IMR-90 (cell line): ENCODE measurements around the gene BCAR1. TPM values are rescaled to one million over a fixed set of nuclear protein-coding genes. Genes with fewer than 3 reads are reported as not detected.

Experiments
- ATAC-seq: fragments of 200-7000 bp; cut with Tn5 transposase; 2 replicates; pipeline ENCODE4 v1.9.1; 2020; ENCODE audit warnings: low read depth, mild to moderate bottlenecking, moderate library complexity
- BruUV-seq: library from RNA; stranded (reverse); fragments of 400-500 nt; replicated peaks from 2 replicates; lab custom pipeline; 2021; lab: Mats Ljungman, UMichigan
- CTCF ChIA-PET: fragments of 300-600 bp; formaldehyde crosslinking; extraction: SDS; loops from one replicate; lab custom pipeline; 2021; ENCODE audit warnings: antibody characterized with exemption; lab: Yijun Ruan, JAX
- POLR2A ChIA-PET: fragments of 300-600 bp; sonication (Branson Sonifier 250); formaldehyde crosslinking; loops from one replicate; lab custom pipeline; 2022; ENCODE audit warnings: antibody characterized with exemption; ENCODE audit not compliant: unreplicated experiment; lab: Charles Lee
- DNase-seq: peaks from one replicate; pipeline ENCODE4 v3.0.0; 2013
- H2AFZ ChIP-seq: replicated peaks from 2 replicates; pipeline ENCODE3; 2013; ENCODE audit warnings: low read length, mild to moderate bottlenecking; ENCODE audit not compliant: poor library complexity
- H2AK5ac ChIP-seq: 2 replicates; pipeline ENCODE4 v1.6.1; 2013; ENCODE audit warnings: low read depth, low read length, inconsistent platforms
- H2AK9ac ChIP-seq: replicated peaks from 2 replicates; pipeline ENCODE3; 2013; ENCODE audit warnings: mild to moderate bottlenecking, low read depth, low read length, moderate library complexity; ENCODE audit not compliant: poor library complexity
- H2BK120ac ChIP-seq: 2 replicates; pipeline ENCODE4 v1.6.1; 2013; ENCODE audit warnings: low read depth, low read length, inconsistent platforms
- H2BK15ac ChIP-seq: 3 replicates; pipeline ENCODE4 v1.6.1; 2013; ENCODE audit warnings: low read depth, low read length, inconsistent platforms
- H2BK20ac ChIP-seq: 2 replicates; pipeline ENCODE4 v1.6.1; 2013; ENCODE audit warnings: low read depth, mild to moderate bottlenecking, inconsistent platforms, low read length, moderate library complexity
- H2BK5ac ChIP-seq: 2 replicates; pipeline ENCODE4 v1.6.1; 2013; ENCODE audit warnings: mild to moderate bottlenecking, low read depth, low read length, inconsistent platforms; ENCODE audit not compliant: poor library complexity, severe bottlenecking
- H3K14ac ChIP-seq: replicated peaks from 2 replicates; pipeline ENCODE4 v1.6.1; 2013; ENCODE audit warnings: low read depth, low read length, inconsistent platforms
- H3K18ac ChIP-seq: 2 replicates; pipeline ENCODE4 v1.6.1; 2013; ENCODE audit warnings: low read depth, low read length, control low read depth
- H3K23ac ChIP-seq: 2 replicates; pipeline ENCODE4 v1.6.1; 2013; ENCODE audit warnings: low read depth, low read length, inconsistent platforms
- H3K27ac ChIP-seq: 2 replicates; pipeline ENCODE4 v1.5.1; 2013; ENCODE audit warnings: mild to moderate bottlenecking, control low read depth, low read length; ENCODE audit not compliant: insufficient read depth
- H3K27me3 ChIP-seq: 2 replicates; pipeline ENCODE4 v1.6.1; 2013; ENCODE audit warnings: low read length; ENCODE audit not compliant: control insufficient read depth, insufficient read depth
- H3K36me3 ChIP-seq: 2 replicates; pipeline ENCODE4 v1.6.1; 2013; ENCODE audit warnings: low read length, mixed read lengths; ENCODE audit not compliant: control insufficient read depth, insufficient read depth
- H3K4ac ChIP-seq: 2 replicates; pipeline ENCODE4 v1.6.1; 2013; ENCODE audit warnings: low read depth, low read length, inconsistent platforms
- H3K4me1 ChIP-seq: 2 replicates; pipeline ENCODE4 v1.6.1; 2013; ENCODE audit warnings: low read length, mixed read lengths; ENCODE audit not compliant: control insufficient read depth, insufficient read depth
- H3K4me2 ChIP-seq: 2 replicates; pipeline ENCODE4 v1.6.1; 2013; ENCODE audit warnings: low read depth, mild to moderate bottlenecking, control low read depth, low read length, moderate library complexity
- H3K4me3 ChIP-seq: 2 replicates; pipeline ENCODE4 v1.5.1; 2013; ENCODE audit warnings: low read depth, mild to moderate bottlenecking, control low read depth, low read length, moderate library complexity; ENCODE audit not compliant: insufficient read depth
- H3K56ac ChIP-seq: 2 replicates; pipeline ENCODE4 v1.6.1; 2013; ENCODE audit warnings: low read length, inconsistent platforms; ENCODE audit not compliant: insufficient read depth; ENCODE audit errors: extremely low read depth
- H3K79me1 ChIP-seq, 2 experiments: 2 replicates each; pipeline ENCODE4 v1.6.1; 2013; ENCODE audit warnings: low read length in 2 of 2, inconsistent platforms in 1 of 2, low read depth in 1 of 2
- H3K9ac ChIP-seq: 2 replicates; pipeline ENCODE4 v1.6.1; 2013; ENCODE audit warnings: low read depth, low read length, control low read depth
- H3K9me1 ChIP-seq: 2 replicates; pipeline ENCODE4 v1.6.1; 2013; ENCODE audit warnings: low read length, inconsistent platforms; ENCODE audit not compliant: insufficient read depth
- H3K9me3 ChIP-seq: 2 replicates; pipeline ENCODE4 v1.6.1; 2013; ENCODE audit warnings: low read length; ENCODE audit not compliant: control insufficient read depth, insufficient read depth
- H4K20me1 ChIP-seq: 2 replicates; pipeline ENCODE4 v1.6.1; 2013; ENCODE audit warnings: low read length, inconsistent platforms; ENCODE audit not compliant: insufficient read depth
- H4K5ac ChIP-seq: 2 replicates; pipeline ENCODE4 v1.6.1; 2013; ENCODE audit warnings: mild to moderate bottlenecking, low read depth, low read length, control low read depth
- H4K8ac ChIP-seq, 2 experiments: 2 replicates each; pipeline ENCODE4 v1.6.1; 2013; ENCODE audit warnings: low read depth in 2 of 2, low read length in 2 of 2, control low read depth in 1 of 2, inconsistent platforms in 1 of 2
- H4K91ac ChIP-seq: 2 replicates; pipeline ENCODE4 v1.6.1; 2013; ENCODE audit warnings: low read depth, low read length, inconsistent platforms; ENCODE audit not compliant: insufficient read depth
- CEBPB ChIP-seq: IDR thresholded peaks from 2 replicates; pipeline ENCODE4 v1.6.1; 2012; ENCODE audit warnings: low read depth, low read length, improper control_type of control experiment
- CHD1 ChIP-seq: IDR thresholded peaks from 2 replicates; pipeline ENCODE4 v1.6.1; 2012; ENCODE audit warnings: low read depth, low read length, improper control_type of control experiment
- MAFK ChIP-seq: IDR thresholded peaks from 2 replicates; pipeline ENCODE4 v1.6.1; 2012; ENCODE audit warnings: low read depth, low read length, improper control_type of control experiment
- MAZ ChIP-seq: IDR thresholded peaks from 2 replicates; pipeline ENCODE4 v1.6.1; 2012; ENCODE audit warnings: low read depth, mild to moderate bottlenecking, low read length, improper control_type of control experiment, moderate library complexity, borderline replicate concordance
- NFE2L2 ChIP-seq: fragments of 150-350 bp; IDR thresholded peaks from 2 replicates; pipeline ENCODE4 v1.6.1; 2016; ENCODE audit warnings: low read depth, mild to moderate bottlenecking, low read length
- RAD21 ChIP-seq: IDR thresholded peaks from 2 replicates; pipeline ENCODE4 v1.6.1; 2012; ENCODE audit warnings: low read length, improper control_type of control experiment
- RCOR1 ChIP-seq: IDR thresholded peaks from 2 replicates; pipeline ENCODE4 v1.6.1; 2012; ENCODE audit warnings: mild to moderate bottlenecking, low read length, improper control_type of control experiment; ENCODE audit not compliant: insufficient replicate concordance
- RFX5 ChIP-seq: IDR thresholded peaks from 2 replicates; pipeline ENCODE4 v1.8.0; 2012; ENCODE audit warnings: low read depth, mild to moderate bottlenecking, low read length, moderate library complexity
- SMC3 ChIP-seq: fragments of 150-350 bp; IDR thresholded peaks from 2 replicates; pipeline ENCODE4 v1.6.1; 2016; ENCODE audit warnings: low read depth, mild to moderate bottlenecking, antibody characterized with exemption, low read length, moderate library complexity
- WGBS, 2 experiments: methylation state at CpG; one replicate each; pipeline versions ENCODE4 v1.1.5 to v1.1.7; 2013; ENCODE audit warnings: missing lambda C conversion rate in 2 of 2; ENCODE audit not compliant: insufficient read length in 1 of 2; ENCODE audit errors: extremely low coverage in 2 of 2; 5-methylcytosine and 5-hydroxymethylcytosine counted together
- dilution Hi-C: fragments of 300-500 bp; cut with HindIII; formaldehyde crosslinking; loops from one replicate; pipeline ENCODE4 v1.14.3; 2018; ENCODE audit warnings: low sequenced_read_pairs; ENCODE audit not compliant: unreplicated experiment
- in situ Hi-C: fragments of 300-500 bp; cut with MboI; formaldehyde crosslinking; loops from 3 replicates; pipeline ENCODE4 v1.14.3; 2019; ENCODE audit warnings: low sequenced_read_pairs, inconsistent platforms, mixed read lengths
- intact Hi-C: fragments of 100-400 bp; cut with micrococcal nuclease; formaldehyde crosslinking; loops from 2 replicates; pipeline ENCODE4 v1.10.0; 2022
- polyA plus RNA-seq, 3 experiments: library from polyadenylated mRNA; depleted of rRNA; stranded (reverse); fragments of >200 nt; gene quantifications; 2 replicates each; pipeline ENCODE4 v1.2.3, GENCODE V29; 2012; ENCODE audit warnings: low replicate concordance in 1 of 3
- total RNA-seq: library from RNA; depleted of rRNA; stranded (reverse); fragments of >200 nt; gene quantifications from 2 replicates; pipeline ENCODE4 v1.2.3, GENCODE V29; 2012
- TF ChIP-seq, protein P1 (sequence below): conservative IDR thresholded peaks from 2 replicates; pipeline ENCODE4 v1.5.1; 2012; ENCODE audit warnings: mild to moderate bottlenecking, low read depth, low read length, improper control_type of control experiment
- TF ChIP-seq, protein P2 (sequence below): fragments of 150-350 bp; IDR thresholded peaks from 2 replicates; pipeline ENCODE4 v1.6.1; 2016; ENCODE audit warnings: low read depth, mild to moderate bottlenecking, low read length, moderate library complexity, borderline replicate concordance

The BCAR1 gene
- total and polyA plus RNA-seq, 2 of the 4 experiments (the other 2 are of a cell fraction): 18.1 to 99.4 TPM

DNA sequence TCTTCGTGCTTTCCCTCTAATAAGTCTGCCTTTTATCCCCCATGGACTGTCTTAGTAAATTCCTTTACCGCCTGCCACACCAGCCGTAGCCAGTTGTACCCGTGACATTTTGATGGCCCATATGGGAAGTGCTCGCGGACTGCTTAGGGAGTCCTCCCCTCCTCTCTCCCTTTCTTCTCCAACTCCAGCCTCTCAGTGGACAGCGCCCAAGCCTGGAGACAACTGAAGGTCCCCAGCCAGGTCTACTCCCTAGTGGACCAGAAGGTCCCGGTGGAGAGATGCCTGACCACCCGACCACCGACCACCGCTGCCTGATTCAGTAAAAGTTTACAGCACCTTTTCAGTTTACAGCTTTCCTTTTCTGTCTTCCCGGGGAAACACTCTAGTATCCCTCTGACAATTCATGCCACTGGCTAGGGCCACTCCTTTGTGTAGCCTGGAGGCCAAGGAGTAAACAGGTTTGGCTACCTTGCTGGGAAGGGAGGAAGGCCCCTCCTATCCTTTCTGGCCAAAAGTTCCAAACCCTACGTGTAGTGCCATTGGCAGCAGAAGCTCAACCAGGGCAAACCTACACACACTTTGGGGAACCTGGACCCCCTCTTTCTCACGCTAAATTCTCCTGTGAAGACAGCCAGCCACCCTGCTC lies 62.5 kb downstream of the BCAR1 start:
- Histone ChIP-seq H2BK15ac (no peak overlapping the region), H3K18ac (no peak overlapping the region), H3K23ac (no peak overlapping the region), H3K14ac (no peak overlapping the region), H3K27me3 (peaks cover 5% of the 10 kb centered on the region; the same call in 1 of the 2 replicates), H3K4me2 (no peak overlapping the region), H3K4me3 (no peak overlapping the region), H3K56ac (no peak overlapping the region), H2AK5ac (no peak overlapping the region), H2BK120ac (no peak overlapping the region), H2AK9ac (no peak overlapping the region), H3K4ac (no peak overlapping the region), H4K5ac (no peak overlapping the region), H3K36me3 (no peaks in the 10 kb centered on the region), H3K79me1 (no peaks in the 10 kb centered on the region), H4K8ac (no peak overlapping the region), H4K20me1 (no peaks in the 10 kb centered on the region), H3K9me3 (no peaks in the 10 kb centered on the region; the same call in 1 of the 2 replicates), H3K27ac (no peak overlapping the region), H2AFZ (no peak overlapping the region), H3K9me1 (no peaks in the 10 kb centered on the region), H2BK20ac (no peak overlapping the region), H4K91ac (no peak overlapping the region), H3K4me1 (no peaks in the 10 kb centered on the region), H2BK5ac (no peak overlapping the region), H3K9ac (no peak overlapping the region)
- BruUV-seq: no TSS peak
- DNase-seq: no peak
- CTCF ChIA-PET: no interaction called here
- TF ChIP-seq MAFK (no peak), CEBPB (no peak), CHD1 (no peak), SMC3 (no peak), NFE2L2 (no peak), RAD21 (no peak), MAZ (no peak), RCOR1 (no peak), RFX5 (no peak)
- TF ChIP-seq, protein P1, sequence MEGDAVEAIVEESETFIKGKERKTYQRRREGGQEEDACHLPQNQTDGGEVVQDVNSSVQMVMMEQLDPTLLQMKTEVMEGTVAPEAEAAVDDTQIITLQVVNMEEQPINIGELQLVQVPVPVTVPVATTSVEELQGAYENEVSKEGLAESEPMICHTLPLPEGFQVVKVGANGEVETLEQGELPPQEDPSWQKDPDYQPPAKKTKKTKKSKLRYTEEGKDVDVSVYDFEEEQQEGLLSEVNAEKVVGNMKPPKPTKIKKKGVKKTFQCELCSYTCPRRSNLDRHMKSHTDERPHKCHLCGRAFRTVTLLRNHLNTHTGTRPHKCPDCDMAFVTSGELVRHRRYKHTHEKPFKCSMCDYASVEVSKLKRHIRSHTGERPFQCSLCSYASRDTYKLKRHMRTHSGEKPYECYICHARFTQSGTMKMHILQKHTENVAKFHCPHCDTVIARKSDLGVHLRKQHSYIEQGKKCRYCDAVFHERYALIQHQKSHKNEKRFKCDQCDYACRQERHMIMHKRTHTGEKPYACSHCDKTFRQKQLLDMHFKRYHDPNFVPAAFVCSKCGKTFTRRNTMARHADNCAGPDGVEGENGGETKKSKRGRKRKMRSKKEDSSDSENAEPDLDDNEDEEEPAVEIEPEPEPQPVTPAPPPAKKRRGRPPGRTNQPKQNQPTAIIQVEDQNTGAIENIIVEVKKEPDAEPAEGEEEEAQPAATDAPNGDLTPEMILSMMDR: no peak
- TF ChIP-seq, protein P2, sequence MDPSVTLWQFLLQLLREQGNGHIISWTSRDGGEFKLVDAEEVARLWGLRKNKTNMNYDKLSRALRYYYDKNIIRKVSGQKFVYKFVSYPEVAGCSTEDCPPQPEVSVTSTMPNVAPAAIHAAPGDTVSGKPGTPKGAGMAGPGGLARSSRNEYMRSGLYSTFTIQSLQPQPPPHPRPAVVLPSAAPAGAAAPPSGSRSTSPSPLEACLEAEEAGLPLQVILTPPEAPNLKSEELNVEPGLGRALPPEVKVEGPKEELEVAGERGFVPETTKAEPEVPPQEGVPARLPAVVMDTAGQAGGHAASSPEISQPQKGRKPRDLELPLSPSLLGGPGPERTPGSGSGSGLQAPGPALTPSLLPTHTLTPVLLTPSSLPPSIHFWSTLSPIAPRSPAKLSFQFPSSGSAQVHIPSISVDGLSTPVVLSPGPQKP: no peak
- in situ Hi-C loops (no loop called here), dilution Hi-C loops (no loop called here), intact Hi-C loops (no loop called here)
- ATAC-seq: no peak
- POLR2A ChIA-PET: no interaction called here
- WGBS, 2 experiments: 94% methylated on average over 7 of the region's 14 CpGs; no CpG with 5 or more reads in 1 of the 2 experiments
